Right atrium auricular region (tissue), 2 donors: ENCODE data around the gene DCDC2. TPM values are rescaled to one million over a fixed set of nuclear protein-coding genes. Genes with fewer than 3 reads are reported as not detected.
A peak's percentile ranks its signal among the peaks of the same experiment; 100 is the strongest.
"Not testable (repeated sequence)": the region's sequence is repeated elsewhere in the genome, so short reads cannot be mapped to it uniquely, and the experiment has no call there.

ENCODE experiments used
- DNase-seq: peaks from one replicate; pipeline ENCODE4 v3.0.0-alpha.2; 2019; ENCODE audit warnings: low spot score
- H3K27ac ChIP-seq, 2 donors: fragments of 200-600 bp; sonication (generic); 1 replicate in 1 of 2; 2 replicates in 1 of 2; pipeline ENCODE4 v1.5.1; 2016 to 2019
- H3K27me3 ChIP-seq, 2 donors: fragments of 200-600 bp; sonication (generic); one replicate each; pipeline versions ENCODE4 v1.5.1 to v1.6.0; 2017 to 2019
- H3K36me3 ChIP-seq: fragments of 200-600 bp; sonication (generic); one replicate; pipeline ENCODE4 v1.5.1; 2016
- H3K4me1 ChIP-seq, 2 donors: fragments of 200-600 bp; sonication (generic); one replicate each; pipeline versions ENCODE4 v1.5.1 to v1.6.0; 2017 to 2019
- H3K4me3 ChIP-seq, 2 donors: fragments of 200-600 bp; sonication (generic); 1 replicate in 1 of 2; 2 replicates in 1 of 2; pipeline ENCODE4 v1.5.1; 2017 to 2019; ENCODE audit warnings: mild to moderate bottlenecking in 1 of 2, moderate library complexity in 1 of 2
- H3K9me3 ChIP-seq, 2 donors: fragments of 200-600 bp; sonication (generic); one replicate each; pipeline ENCODE4 v1.5.1; 2019
- total RNA-seq, 2 donors: library from RNA; depleted of rRNA; stranded (reverse); fragments of >200 nt; gene quantifications; one replicate each; pipeline ENCODE4 v1.1.0, GENCODE V29; 2016
- TF ChIP-seq, protein P1 (sequence below), 2 donors: fragments of 200-600 bp; sonication (generic); IDR thresholded peaks; one replicate each; pipeline ENCODE4 v1.5.1; 2019; ENCODE audit warnings: antibody characterized with exemption in 2 of 2

Gene DCDC2
- total RNA-seq, 2 donors from 2014 or later, result not detected

DNA sequence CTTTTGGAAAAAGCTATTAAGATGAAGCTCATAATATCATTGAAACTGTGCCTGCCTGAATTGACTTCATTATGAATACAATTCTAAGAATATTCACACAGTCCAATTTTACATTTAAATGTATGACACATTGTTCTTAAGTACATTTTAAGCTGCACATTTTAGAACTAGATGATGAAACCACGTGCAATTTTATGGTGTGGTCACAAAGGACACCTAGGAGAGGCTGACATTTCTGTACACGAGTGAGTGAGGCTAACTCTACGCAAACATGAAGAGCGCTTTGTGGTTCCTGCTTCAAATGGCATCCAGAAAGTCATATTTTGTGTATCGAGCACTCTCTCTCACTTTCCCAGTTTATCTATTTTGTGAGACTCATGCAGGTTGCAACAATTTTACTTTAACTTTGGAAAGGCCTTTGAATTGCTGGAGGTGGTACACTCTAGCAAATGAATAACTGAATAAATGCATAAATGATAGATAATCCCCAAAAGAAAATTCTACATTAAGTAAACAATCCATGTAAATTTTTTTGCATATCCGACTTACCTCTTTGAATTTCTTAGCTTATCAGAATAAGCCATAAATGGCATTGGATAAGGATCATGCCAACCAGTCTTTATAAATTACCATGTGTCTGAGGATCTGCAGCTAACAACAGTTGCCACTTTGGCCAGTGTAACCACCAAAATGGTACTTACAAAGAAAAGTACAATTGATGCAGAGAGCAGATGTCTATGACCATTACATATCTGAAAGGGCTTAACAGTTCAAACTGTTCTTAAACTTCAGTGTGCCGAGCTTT is 134.5 kb downstream of the DCDC2 start:
- no peaks in the 10 kb centered on the region for H3K27me3 ChIP-seq
- no peak for DNase-seq
- TF ChIP-seq, protein P1, sequence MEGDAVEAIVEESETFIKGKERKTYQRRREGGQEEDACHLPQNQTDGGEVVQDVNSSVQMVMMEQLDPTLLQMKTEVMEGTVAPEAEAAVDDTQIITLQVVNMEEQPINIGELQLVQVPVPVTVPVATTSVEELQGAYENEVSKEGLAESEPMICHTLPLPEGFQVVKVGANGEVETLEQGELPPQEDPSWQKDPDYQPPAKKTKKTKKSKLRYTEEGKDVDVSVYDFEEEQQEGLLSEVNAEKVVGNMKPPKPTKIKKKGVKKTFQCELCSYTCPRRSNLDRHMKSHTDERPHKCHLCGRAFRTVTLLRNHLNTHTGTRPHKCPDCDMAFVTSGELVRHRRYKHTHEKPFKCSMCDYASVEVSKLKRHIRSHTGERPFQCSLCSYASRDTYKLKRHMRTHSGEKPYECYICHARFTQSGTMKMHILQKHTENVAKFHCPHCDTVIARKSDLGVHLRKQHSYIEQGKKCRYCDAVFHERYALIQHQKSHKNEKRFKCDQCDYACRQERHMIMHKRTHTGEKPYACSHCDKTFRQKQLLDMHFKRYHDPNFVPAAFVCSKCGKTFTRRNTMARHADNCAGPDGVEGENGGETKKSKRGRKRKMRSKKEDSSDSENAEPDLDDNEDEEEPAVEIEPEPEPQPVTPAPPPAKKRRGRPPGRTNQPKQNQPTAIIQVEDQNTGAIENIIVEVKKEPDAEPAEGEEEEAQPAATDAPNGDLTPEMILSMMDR (IDR thresholded peaks at IDR 0.05), result no peak
- H3K4me1 ChIP-seq, result no peaks in the 10 kb centered on the region
- no peaks in the 10 kb centered on the region for H3K9me3 ChIP-seq
- H3K36me3 ChIP-seq, result no peaks in the 10 kb centered on the region
- no peak overlapping the region for H3K4me3 ChIP-seq
- no peak overlapping the region for H3K27ac ChIP-seq

DNA sequence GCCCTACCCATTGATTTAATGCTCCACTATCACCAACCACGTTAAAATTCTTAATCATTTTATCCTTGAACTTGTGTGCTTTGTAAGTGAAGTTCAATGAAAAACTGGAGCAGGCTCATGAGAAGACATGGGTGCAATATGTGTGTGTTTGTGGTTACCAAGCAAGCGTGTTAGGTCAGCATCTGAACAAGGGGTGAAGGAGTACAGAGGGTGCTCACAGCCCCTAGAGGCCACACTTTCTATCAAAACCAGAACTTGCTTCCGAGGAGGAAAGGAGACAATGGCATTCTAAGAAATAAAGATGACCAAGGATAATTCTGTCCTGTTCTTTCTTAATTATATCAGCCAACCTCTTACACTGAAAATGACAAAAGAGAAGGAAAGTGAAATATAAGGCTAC is 138.2 kb downstream of the DCDC2 start:
- DNase-seq, result no peak
- TF ChIP-seq, protein P1 (IDR thresholded peaks at IDR 0.05), result no peak
- H3K27ac ChIP-seq, result no peak overlapping the region

DNA sequence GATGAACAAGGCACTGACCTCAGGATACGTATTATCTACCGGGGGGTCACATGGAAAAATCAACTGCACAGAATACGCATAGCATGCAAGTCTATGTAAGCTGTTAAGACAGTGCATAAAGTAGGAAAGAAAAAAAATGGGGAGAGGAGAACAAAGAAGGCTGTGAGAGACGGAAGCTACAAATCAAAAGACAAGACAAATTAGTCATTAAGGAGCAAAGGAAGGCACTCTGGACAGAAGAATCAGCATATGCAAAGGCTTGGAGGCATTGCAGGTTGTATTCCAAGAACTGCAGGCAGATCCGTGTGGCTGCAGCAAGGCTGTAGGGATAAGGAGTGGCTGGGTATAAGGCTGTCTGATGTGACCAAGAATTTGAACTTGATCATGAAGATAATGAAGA is 142.9 kb downstream of the DCDC2 start:
- Histone ChIP-seq H3K4me3 (no peak overlapping the region), H3K36me3 (no peaks in the 10 kb centered on the region), H3K27me3 (no peaks in the 10 kb centered on the region), H3K9me3 (no peaks in the 10 kb centered on the region), H3K4me1 (no peaks in the 10 kb centered on the region), H3K27ac (no peak overlapping the region)
- TF ChIP-seq, protein P1 (IDR thresholded peaks at IDR 0.05), result no peak
- DNase-seq, result no peak

More for the DNA sequence above, 138.2 kb downstream of the DCDC2 start:
- Histone ChIP-seq H3K4me1 (no peaks in the 10 kb centered on the region), H3K36me3 (no peaks in the 10 kb centered on the region), H3K4me3 (no peak overlapping the region), H3K27me3 (no peaks in the 10 kb centered on the region), H3K9me3 (no peaks in the 10 kb centered on the region)

DNA sequence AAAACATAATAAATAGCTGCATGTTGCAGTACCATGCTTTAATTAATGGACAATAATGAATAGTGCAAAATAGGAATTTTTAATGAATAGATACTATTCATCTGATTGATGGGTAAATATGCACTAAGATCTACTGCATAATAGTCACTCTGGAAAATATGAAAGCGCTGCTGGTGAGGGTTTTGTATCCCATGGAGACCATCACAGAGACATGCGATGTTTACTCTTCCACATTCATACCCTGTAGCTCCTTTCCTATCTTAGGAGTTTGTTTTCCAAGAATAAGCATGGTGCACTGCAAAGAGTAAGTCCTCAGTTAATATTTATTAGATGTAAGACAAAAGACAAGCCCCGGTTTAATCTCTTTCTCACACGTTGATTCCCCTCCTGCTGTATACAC is 150.4 kb downstream of the DCDC2 start:
- H3K9me3 ChIP-seq, result no peaks in the 10 kb centered on the region
- H3K27me3 ChIP-seq, result no peaks in the 10 kb centered on the region
- no peaks in the 10 kb centered on the region for H3K36me3 ChIP-seq
- no peak overlapping the region for H3K27ac ChIP-seq
- DNase-seq, result no peak
- no peak overlapping the region for H3K4me3 ChIP-seq
- TF ChIP-seq, protein P1 (IDR thresholded peaks at IDR 0.05), result no peak
- no peaks in the 10 kb centered on the region for H3K4me1 ChIP-seq

DNA sequence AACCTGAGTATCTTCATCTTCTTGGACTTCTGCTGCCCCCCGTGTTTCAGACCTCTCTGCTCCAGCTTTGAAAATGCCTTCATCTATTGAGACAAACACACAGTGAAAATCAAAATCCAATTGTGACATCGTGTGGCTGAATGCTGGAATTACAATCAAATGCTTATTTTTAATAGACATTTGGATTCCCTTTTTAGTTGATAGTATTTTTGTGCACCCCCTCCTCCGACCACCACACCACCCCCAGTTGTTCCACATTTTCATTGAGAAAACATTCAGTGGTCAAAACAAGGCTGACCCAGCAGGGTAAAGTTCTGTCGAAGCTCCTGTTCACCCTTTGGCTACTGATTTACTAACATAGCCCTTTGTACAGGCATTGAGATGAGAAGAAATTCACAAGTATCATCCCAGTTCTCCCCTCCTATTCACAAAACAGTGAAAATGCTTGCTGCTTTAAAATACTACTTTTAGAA is 152.8 kb downstream of the DCDC2 start:
- H3K27ac ChIP-seq, result no peak overlapping the region
- no peaks in the 10 kb centered on the region for H3K4me1 ChIP-seq
- H3K27me3 ChIP-seq, result no peaks in the 10 kb centered on the region
- no peak overlapping the region for H3K4me3 ChIP-seq
- no peaks in the 10 kb centered on the region for H3K36me3 ChIP-seq
- DNase-seq, result no peak
- TF ChIP-seq, protein P1 (IDR thresholded peaks at IDR 0.05), result peak; percentile 24 to 76
- H3K9me3 ChIP-seq, result peaks cover 0 to 6% of the 10 kb centered on the region in 2 donors

DNA sequence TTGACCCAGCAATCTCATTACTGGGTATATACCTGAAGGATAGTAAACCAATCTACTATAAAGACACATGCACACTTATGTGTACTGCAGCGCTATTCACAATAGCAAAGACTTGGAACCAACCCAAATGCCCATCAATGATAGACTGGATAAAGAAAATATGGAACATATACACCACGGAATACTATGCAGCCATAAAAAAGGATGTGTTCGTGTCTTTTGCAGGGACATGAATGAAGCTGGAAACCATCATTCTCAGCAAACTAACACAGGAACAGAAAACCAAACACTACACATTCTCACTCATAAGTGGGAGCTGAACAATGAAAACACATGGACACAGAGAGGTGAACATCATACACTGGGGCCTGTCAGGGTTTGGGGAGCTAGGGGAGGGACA is 153.7 kb downstream of the DCDC2 start:
- H3K4me3 ChIP-seq, H3K27ac ChIP-seq, H3K36me3 ChIP-seq, H3K27me3 ChIP-seq, H3K4me1 ChIP-seq, H3K9me3 ChIP-seq, DNase-seq: not testable (repeated sequence)
